Lung (tissue), 16 donors: ENCODE data around the gene TNS3. TPM values are rescaled to one million over a fixed set of nuclear protein-coding genes. Genes with fewer than 3 reads are reported as not detected.

Experiments used
- ATAC-seq: fragments of 200-7000 bp; cut with Tn5 transposase; one replicate; pipeline ENCODE4 v1.9.1; 2020; ENCODE audit warnings: moderate number of reproducible peaks; ENCODE audit not compliant: insufficient read depth, low FRiP score
- DNase-seq, 3 donors: peaks; one replicate each; pipeline ENCODE4 v3.0.0-alpha.2; 2013 to 2017
- H3K27ac ChIP-seq, 2 donors: one replicate each; pipeline ENCODE4 v1.5.1; 2013; ENCODE audit warnings: mild to moderate bottlenecking in 2 of 2, moderate library complexity in 2 of 2, control low read depth in 1 of 2, inconsistent platforms in 1 of 2, low read depth in 1 of 2, low read length in 1 of 2
- H3K27me3 ChIP-seq, 3 donors: one replicate each; pipeline ENCODE4 v1.5.1; 2013; ENCODE audit warnings: low read length in 2 of 3; ENCODE audit not compliant: control insufficient read depth in 3 of 3, insufficient read depth in 3 of 3
- H3K36me3 ChIP-seq, 4 donors: one replicate each; pipeline ENCODE4 v1.5.1; 2013; ENCODE audit warnings: low read length in 4 of 4, mild to moderate bottlenecking in 1 of 4, moderate library complexity in 1 of 4; ENCODE audit not compliant: control insufficient read depth in 4 of 4, insufficient read depth in 4 of 4
- H3K4me1 ChIP-seq, 5 donors: one replicate each; pipeline ENCODE4 v1.5.1; 2013; ENCODE audit warnings: low read length in 5 of 5, mild to moderate bottlenecking in 2 of 5, moderate library complexity in 1 of 5; ENCODE audit not compliant: control insufficient read depth in 5 of 5, insufficient read depth in 5 of 5
- H3K4me3 ChIP-seq: one replicate; pipeline ENCODE4 v1.5.1; 2013; ENCODE audit warnings: mild to moderate bottlenecking, control low read depth, moderate library complexity
- H3K9ac ChIP-seq, 2 donors: one replicate each; pipeline ENCODE4 v1.5.1; 2013; ENCODE audit warnings: low read length in 2 of 2, control low read depth in 1 of 2; ENCODE audit not compliant: insufficient read depth in 1 of 2
- H3K9me3 ChIP-seq, 4 donors: one replicate each; pipeline ENCODE4 v1.5.1; 2013; ENCODE audit warnings: low read length in 3 of 4, mild to moderate bottlenecking in 1 of 4, moderate library complexity in 1 of 4; ENCODE audit not compliant: control insufficient read depth in 4 of 4, insufficient read depth in 3 of 4
- WGBS, 2 donors: extraction: QIAGEN DNeasy Blood & Tissue Kit; methylation state at CpG; one replicate each; pipeline ENCODE4 v1.1.7; 2013; 5-methylcytosine and 5-hydroxymethylcytosine counted together
- long read RNA-seq, 5 donors: transcript quantifications; one replicate each; lab custom pipeline, GENCODE V29; 2026
- polyA plus RNA-seq, 2 donors: library from polyadenylated mRNA; stranded (reverse); fragments of 200-250 nt; gene quantifications; one replicate each; pipeline ENCODE4 v1.2.1, GENCODE V29; 2013
- total RNA-seq, 2 donors: library from RNA; depleted of rRNA in 1 of 2; stranded (reverse); fragments of >200 nt in 1 of 2; gene quantifications; one replicate each; pipeline ENCODE4 v1.2.1, GENCODE V29; 2014 to 2021
- TF ChIP-seq, protein P1 (sequence below): IDR thresholded peaks from 2 replicates; pipeline ENCODE4 v1.5.1; 2012; ENCODE audit warnings: mild to moderate bottlenecking; ENCODE audit errors: control extremely low read depth, extremely low read depth
- donor health status: control.
- donor health status: control.
- donor health status: Bipolar disorder and iron deficiency.
- donor health status: healthy.
- donor health status: DM: yes; HTN: yes; CAD: no.

Gene TNS3
- total RNA-seq (100 to 1,000 TPM; 120 to 140 TPM), polyA plus RNA-seq (10 to 100 TPM; 23.8 to 51.7 TPM)
- long read RNA-seq, donor 1, partial matches to known transcripts, result 8 of 8 reads
- long read RNA-seq, donor 1, other reads (novel, unspliced or antisense), result 0 of 8 reads
- long read RNA-seq, donor 2, partial matches to known transcripts, result 0 of 1 reads
- long read RNA-seq, donor 2, other reads (novel, unspliced or antisense), result 0 of 1 reads
- long read RNA-seq, donor 3, partial matches to known transcripts, result 11 of 17 reads
- long read RNA-seq, donor 3, other reads (novel, unspliced or antisense), result 6 of 17 reads
- long read RNA-seq, donor 4, partial matches to known transcripts, result 5 of 5 reads
- long read RNA-seq, donor 4, other reads (novel, unspliced or antisense), result 0 of 5 reads
- long read RNA-seq, donor 5, partial matches to known transcripts, result 44 of 44 reads
- long read RNA-seq, donor 5, other reads (novel, unspliced or antisense), result 0 of 44 reads

DNA sequence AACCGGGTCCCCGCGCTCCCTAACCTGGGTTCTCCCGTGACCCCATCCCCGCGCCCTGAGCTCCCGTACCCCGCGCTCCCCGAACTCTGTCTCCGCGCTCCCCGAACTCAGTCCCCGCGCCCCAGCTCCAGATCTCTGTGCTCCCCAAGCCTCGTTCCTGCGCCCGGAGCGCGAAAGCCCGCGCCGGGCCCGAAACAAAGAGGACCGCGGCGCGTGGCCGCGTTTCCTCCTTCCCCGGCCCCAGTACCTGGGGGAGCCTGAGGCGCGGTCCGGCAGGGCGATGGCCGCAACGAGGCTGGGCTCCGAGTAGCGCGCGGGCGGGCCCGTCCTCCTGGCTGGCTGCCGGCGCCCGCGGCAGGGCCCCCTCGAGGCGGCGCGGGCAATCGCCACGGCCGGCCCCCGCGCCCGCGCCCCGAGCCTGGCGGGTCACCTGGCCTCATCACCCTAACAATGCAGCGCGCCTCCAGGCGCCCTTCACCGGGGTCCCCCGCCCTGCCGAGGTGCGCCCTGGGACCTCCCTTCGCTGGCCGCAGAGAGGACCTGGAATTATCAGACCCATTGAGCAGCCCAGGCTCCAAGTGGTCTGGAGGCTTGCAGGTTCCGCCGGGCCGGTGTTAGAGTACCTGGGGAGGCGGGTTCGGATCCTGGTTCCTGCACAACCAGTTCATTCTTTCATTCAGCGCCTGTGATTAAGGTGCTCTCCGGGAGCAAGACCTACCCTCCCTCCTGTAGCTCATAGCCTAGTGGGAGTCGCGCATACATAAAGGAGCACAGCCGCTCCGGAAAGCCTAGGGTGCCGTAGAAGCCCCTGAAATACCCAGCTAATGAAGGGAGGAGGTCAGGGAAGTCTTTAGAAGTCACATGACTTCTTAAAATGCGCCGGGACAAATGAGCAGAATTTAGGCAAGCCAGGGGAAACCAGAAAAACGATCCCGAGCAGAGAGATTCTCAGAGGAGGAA is at the start of gene TNS3:
TSS of gene TNS3 (minus strand) at position 308 of the 960 bp plus-strand sequence. CDS start 142,475 bp downstream, outside the sequence.
- peak within 1 kb of the TSS; percentile 35 to 81 for H3K27ac ChIP-seq
- 11 to 15% methylated on average over 45 to 85 of the region's 85 CpGs for WGBS, 2 donors
- ATAC-seq, result peak; percentile 58
- H3K4me1 ChIP-seq, result peaks cover 0 to 55% (median 36%) of the 10 kb centered on the region in 5 donors
- H3K9me3 ChIP-seq, result no peaks in the 10 kb centered on the region
- peak within 1 kb of the TSS; percentile 55 for H3K4me3 ChIP-seq
- no peaks in the 10 kb centered on the region for H3K36me3 ChIP-seq
- DNase-seq, result peak in 2 of 3 donors; percentile 52 to 71
- peak within 1 kb of the TSS in 1 of 2 donors; percentile 67 for H3K9ac ChIP-seq
- TF ChIP-seq, protein P1, sequence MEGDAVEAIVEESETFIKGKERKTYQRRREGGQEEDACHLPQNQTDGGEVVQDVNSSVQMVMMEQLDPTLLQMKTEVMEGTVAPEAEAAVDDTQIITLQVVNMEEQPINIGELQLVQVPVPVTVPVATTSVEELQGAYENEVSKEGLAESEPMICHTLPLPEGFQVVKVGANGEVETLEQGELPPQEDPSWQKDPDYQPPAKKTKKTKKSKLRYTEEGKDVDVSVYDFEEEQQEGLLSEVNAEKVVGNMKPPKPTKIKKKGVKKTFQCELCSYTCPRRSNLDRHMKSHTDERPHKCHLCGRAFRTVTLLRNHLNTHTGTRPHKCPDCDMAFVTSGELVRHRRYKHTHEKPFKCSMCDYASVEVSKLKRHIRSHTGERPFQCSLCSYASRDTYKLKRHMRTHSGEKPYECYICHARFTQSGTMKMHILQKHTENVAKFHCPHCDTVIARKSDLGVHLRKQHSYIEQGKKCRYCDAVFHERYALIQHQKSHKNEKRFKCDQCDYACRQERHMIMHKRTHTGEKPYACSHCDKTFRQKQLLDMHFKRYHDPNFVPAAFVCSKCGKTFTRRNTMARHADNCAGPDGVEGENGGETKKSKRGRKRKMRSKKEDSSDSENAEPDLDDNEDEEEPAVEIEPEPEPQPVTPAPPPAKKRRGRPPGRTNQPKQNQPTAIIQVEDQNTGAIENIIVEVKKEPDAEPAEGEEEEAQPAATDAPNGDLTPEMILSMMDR, result no peak
- H3K27me3 ChIP-seq, result no peaks in the 10 kb centered on the region

DNA sequence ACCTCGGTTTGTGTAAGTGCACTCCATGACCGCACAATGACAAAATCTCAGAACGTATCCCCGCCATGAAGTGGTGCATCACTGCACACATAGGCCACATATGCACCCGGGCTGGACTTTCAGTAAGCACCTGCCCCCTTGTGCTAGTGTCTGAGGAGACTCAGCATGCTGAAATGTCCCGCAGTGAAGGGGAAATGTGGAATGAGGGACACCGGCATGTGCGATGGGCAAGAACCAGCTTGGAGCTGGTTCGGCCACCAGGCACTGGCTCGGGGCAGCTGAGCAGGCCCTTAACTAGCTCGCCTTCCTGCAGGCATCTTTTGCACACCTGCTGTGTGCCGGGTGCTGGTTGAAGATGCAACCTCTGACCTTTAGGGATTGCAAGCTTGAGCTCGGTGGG is 49.8 kb upstream of the TNS3 start:
- Histone ChIP-seq H3K36me3 (no peaks in the 10 kb centered on the region), H3K4me3 (no peak overlapping the region), H3K4me1 (peaks cover 0 to 26% (median 8%) of the 10 kb centered on the region in 5 donors), H3K9ac (no peak overlapping the region), H3K27ac (no peak overlapping the region), H3K9me3 (no peaks in the 10 kb centered on the region), H3K27me3 (no peaks in the 10 kb centered on the region)
- TF ChIP-seq, protein P1, result no peak
- DNase-seq (no peak), ATAC-seq (no peak)
- 90 to 92% methylated on average over 13 of the region's 13 CpGs for WGBS, 2 donors

DNA sequence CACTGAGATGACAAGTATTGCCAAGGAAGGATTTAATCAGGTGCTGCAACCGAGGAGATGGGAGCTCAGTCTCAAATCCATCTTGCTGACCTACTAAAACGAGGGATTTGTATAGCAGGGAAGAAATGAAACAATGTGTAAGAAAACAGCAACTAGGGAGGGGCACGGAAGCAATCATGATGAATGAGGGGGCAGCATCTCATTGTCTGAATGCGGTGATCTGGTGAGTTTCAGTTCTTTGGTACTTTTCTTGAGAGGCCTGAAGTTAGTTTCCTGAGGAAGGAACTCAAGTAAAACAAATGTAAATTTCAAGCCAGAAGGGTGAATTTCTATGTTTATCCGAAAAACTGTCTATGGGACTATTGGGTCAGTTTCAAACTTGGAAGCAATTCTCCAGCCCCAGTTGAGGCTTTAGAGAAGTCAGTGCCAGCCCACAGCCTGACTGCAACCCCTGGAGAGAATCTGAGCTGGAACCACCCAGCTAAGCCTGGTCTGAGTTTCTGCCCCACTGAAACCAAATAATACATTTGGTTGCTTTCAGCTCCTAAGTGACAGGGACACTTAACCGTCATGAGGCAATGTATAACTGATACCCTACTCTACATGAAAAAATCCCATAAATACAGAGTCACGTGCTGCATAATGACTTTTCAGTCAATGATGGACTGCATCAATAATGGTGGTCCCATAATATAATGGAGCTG is 45.8 kb upstream of the TNS3 start:
- Histone ChIP-seq H3K4me1 (peaks cover 0 to 26% (median 8%) of the 10 kb centered on the region in 5 donors), H3K27ac (no peak overlapping the region), H3K27me3 (no peaks in the 10 kb centered on the region), H3K9me3 (no peaks in the 10 kb centered on the region), H3K36me3 (no peaks in the 10 kb centered on the region), H3K4me3 (no peak overlapping the region), H3K9ac (no peak overlapping the region)
- 54 to 67% methylated on average over 7 of the region's 7 CpGs for WGBS, 2 donors
- TF ChIP-seq, protein P1, result no peak
- no peak for DNase-seq
- no peak for ATAC-seq
